Hematopoietic multipotent progenitor cell treated with erythropoietin and hydrocortisone succinate and interleukin-3 and kit ligand, for 6 days (in vitro differentiated cells): ENCODE results near the gene F10.
"Not testable (repeated sequence)": the region's sequence is repeated elsewhere in the genome, so short reads cannot be mapped to it uniquely, and the experiment has no call there.

ENCODE experiments used
- DNase-seq: peaks from one replicate; pipeline ENCODE4 v3.0.0-alpha.2; 2015

Gene F10

GRCh38 chr13:113122550-113123225 is at the start of gene F10:
Gene F10 (plus strand): TSS chr13:113122799. CDS start chr13:113122856, 57 bp downstream.
- no peak for DNase-seq

DNA sequence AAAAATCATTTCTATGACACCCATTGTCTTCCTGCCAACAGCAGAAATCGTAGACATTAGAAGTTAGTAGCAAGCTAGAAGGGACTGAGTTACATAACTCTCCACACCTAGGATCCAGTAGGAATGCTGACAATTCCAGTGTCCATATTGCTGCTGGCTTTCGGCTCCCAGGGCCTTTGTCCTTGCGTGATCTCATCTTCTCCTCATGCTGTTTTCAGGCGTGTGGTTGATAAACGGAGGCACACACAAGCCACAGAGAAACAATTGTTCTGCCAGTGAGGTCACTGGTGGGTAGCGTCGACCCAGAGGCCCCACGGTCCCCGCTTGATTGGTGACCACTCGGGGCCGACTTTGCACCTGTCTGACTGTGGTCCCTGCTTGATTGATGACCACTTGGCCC is 48.7 kb upstream of the F10 start:
- no peak for DNase-seq

DNA sequence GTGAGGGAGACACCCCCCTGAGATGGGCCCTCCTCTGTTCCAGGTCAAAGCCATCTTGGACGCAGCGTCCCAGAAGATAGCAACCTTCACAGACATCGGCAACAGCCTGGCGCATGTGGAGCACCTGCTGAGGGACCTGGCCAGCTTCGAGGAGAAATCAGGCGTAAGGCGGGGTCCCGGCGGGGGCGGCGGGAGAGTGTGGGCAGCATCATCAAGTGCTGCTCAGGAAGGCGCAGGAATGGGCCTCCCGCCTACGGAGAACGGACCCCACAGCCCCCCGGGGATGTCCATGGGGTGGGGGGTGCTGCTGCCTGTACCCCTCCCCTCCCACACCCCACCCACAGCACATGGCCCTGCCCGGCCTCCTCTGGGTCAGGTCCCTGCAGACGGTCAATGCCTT is 48.2 kb upstream of the F10 start:
- DNase-seq: no peak

GRCh38 chr13:113074876-113075275 is 47.7 kb upstream of the F10 start:
- no peak for DNase-seq

- DNase-seq: no peak
Measured at GRCh38 chr13:113075711-113076110, 46.9 kb upstream of the F10 start.

DNA sequence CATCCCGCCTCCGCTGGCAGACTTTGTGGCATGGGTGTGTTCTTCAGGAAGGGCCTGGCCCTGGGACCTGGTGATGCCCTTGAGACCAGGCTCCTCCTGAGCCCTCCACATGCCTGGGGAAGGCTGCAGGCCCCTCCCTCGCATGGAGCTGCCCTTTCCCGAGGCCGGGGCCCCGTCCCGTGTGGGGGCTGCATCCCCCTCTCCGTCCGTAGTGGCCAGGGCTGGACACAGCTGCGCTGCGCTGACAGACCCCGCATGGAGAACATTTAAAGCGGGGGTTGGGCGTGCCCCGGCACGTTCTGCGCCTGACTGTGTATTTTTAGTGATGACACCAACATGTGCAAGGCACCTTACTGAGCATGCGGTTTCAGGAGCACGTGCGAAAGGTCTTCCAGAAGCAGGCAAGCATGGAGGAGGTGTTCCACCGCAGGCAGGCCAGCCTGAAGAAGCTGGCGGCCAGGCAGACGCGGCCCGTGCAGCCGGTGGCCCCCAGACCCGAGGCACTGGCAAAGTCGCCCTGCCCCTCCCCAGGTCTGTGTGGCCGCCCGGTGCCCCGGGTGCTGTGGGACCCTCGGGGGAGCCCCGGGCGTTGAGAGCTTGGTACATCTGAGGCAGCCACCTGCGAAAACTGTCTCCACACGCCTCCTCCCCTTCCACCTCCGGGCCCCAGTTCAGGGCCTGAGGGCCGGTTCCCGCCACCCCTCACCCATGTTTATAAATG is 45.8 kb upstream of the F10 start:
- no peak for DNase-seq

GRCh38 chr13:113077566-113077952 is 45.0 kb upstream of the F10 start:
- DNase-seq: no peak

- no peak for DNase-seq
Measured at GRCh38 chr13:113077953-113078901, 44.4 kb upstream of the F10 start.

DNA sequence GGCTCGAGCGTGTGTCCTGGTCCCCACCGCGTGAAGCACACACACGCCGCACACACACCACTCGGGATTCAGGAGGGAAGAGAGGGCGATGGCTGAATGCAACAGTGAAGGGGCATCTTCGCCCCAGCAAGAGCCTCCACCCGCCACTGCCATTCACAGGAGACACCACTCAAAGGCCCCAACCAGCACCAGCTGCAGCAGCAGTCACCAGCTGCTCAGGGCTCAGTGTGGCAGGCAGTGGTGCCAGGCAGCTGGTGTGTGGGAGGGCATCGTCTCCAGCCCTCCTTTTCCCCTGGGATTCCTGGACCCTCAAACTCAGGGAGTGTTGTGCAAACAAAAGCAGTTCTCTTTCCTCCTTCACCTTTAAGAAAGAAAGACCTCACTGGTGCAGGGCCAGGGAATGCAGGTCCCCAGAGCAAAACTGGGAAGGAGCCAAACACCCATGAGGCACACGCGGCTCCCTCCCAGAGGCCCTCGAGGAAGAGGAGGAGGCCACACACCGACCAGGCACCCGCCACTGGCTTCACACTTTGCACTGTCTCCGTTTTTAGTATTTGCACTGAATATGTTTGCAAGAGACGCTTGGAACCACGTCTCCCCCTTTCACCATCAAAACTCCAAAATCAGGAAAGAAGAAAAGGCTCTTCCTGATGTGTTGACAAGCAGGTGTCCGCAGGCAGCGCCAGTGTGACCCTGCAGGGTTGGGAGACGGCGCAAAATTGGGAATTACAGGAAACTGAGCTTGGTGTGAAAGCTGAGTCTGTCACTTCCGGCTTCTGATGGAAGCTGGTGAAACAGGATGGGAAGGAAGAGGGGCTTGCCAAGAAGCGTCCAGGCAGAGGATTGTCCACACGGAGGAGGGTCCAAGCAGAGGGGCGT is 43.5 kb upstream of the F10 start:
- DNase-seq: no peak

- DNase-seq: not testable (repeated sequence)
Measured at GRCh38 chr13:113079781-113080080, 42.9 kb upstream of the F10 start.

GRCh38 chr13:113080361-113080831 is 42.2 kb upstream of the F10 start:
- DNase-seq: no peak

DNA sequence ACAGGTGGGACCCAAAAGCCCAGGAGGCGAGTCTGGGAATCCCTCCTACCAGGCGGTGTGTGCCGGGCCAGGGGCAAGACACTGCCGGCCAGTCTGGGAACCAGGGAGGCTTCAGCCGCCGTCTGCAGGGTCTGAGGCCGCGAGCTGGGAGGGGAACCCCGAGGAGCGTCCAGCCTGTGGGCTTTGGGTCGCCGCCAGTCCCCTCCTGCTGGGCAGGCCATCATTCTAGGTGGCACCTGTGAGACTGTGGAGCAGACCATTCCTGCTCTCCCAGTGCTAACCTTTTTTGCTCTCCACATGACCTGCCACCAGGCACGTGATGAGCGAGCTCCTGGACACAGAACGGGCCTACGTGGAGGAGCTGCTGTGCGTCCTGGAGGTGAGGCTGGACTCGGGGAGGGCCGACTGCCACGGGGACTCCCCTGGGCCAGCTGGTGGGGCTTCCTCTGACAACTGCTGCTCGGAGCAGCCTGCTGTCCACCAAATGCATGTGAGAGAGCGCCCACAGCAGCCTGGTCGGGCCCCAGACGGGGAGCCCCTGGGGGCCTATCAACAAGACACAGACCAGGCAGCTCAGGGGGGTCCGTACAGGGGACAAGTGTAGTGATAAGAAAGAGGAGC is 41.6 kb upstream of the F10 start:
- DNase-seq: no peak

DNA sequence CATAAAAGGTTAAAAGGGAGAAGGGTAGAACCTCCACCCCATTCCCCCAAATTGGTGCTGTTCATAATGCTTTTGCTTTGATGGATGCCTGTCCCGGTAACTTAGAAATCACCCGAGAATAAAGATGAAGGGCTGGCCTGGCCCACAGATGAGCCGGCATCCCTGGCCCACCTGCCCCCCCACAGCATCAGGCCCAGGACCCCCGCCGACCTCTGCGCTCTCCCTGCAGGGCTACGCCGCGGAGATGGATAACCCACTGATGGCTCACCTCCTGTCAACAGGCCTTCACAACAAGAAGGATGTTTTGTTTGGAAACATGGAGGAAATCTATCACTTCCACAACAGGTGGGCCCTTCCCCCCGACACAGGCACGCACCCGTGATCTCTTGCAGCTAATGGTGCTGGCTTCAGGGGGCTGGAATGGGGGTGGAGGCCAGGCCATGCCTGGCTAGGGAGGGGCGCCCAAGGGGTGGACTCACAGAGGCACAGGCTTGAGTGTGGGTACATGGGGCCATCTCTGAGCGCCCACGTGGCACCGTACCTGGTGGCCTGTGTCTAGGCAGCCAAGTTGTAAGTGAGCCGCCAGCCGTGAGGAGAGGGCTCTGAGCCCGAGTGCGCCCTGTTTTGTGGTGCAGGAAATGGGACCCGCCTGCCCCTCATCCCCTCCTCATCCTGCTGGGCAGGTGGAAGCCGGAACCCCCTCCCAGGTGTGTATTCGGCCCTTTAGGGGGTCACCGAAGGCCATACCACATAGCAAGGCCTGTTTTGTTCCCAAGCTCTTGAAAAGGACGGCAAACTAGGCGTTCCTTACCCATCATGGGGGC is 40.2 kb upstream of the F10 start:
- DNase-seq: no peak

DNA sequence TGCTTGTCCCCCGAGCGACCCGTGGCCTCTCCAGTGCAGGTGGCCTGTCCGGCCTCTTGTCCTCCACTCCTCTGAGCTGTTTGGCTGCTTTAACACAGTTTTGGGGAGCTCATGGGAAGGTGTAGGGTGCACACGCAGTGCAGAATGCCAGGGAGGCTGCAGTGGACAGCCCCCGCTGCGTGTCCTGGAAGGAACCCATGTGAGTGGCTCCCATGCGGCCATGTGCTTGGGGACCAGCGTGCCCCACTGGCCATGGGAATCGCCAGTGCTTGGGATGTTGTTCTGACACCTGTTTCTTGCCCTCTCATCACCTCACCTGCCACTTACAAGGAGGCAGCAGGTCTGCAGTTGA is 39.6 kb upstream of the F10 start:
- DNase-seq: no peak

DNA sequence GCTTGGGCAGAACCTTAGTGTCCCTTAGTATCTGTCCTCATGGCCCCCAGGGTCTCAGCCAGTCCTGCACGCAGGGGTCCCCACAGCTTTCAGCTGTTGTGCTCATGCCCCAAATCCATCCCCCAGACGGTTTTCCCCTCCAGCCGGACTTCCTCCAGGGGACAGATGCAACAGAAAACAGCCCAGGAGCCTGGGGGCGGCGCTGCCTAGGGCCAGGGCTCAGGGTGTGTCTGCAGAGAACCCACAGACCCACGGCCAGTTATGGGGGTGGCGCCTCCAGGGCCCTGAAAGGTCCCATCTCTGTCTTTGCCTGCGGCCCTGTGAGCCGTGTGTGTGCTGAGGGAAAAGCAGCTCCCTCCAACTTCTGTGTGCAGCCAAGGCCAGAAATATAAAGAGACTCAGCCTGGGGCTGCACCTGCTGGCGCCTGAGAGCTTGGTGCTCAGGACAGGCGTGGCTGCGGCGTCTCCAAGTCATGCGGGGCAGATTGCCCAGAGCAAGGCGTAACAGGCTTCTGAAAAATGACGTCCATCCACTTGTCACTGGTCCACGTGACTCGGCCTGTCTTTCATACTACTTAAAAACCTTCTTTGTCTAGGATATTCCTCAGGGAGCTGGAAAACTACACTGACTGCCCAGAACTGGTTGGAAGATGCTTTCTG is 39.1 kb upstream of the F10 start:
- no peak for DNase-seq

DNA sequence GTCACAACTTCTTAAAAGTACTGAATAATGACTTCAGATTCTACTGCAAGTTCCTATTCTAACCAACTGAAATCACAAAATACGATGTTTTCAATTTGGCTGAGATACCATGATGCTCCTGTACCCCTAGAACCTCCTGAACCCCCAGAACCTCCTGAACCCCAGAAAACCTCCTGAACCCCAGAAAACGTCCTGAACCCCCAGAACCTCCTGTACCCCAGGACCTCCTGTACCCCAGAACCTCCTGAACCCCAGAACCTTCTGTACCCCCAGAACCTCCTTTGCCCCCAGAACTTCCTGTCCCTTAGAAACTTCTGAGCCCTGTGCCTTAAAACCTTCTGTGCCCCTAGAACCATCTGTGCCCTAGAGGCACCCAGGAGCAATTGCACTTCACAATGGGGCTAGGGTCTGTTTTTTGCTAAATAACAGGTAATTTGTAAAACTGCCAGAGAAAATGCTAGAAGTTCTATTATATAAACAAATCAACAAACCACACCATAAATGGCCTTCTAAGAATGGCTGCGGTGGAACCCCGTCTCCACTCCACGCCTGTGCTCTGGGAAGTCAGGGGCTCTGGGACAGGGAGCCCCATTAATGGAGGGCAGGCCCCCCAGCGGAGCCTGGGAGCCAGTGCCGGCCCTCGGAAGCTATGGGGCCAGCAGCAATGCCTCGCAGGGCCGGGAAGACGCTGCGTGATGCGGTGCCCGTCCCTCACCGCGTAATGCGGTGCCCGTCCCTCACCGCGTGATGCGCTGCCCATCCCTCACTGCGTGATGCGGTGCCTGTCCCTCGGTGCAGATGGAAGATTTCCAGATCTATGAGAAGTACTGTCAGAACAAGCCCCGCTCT is 38.3 kb upstream of the F10 start:
- DNase-seq: no peak

DNA sequence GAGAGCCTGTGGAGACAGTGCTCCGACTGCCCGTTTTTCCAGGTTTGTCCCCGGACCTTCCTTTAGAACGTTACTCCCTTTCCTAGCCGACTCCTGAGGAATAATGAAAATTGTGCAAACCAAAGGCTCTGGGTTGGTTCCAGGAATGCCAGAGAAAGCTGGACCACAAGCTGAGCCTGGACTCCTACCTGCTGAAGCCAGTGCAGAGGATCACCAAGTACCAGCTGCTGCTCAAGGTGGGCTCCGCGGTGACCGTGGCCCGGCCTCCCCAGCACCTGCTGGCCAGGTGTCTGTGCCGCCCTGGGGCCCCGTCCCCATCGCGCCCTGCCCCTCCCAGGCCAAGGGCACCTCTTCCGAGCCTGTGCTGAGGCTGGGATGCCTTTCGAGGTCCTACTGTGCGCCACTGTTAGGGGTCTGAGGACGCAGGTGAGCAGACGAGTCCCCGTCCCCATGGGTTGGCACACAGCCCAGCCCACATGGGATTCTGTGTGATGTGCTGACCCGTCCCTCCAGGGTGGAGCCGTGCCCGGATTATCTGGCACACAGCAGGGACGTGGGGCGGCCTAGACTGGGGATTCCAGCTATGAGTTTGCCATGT is 37.6 kb upstream of the F10 start:
- DNase-seq: no peak

- DNase-seq: no peak
Measured at GRCh38 chr13:113086031-113086750, 36.4 kb upstream of the F10 start.
